Mammary epithelial cell (primary cell): ENCODE data around the gene DNER.

Source experiments
- EZH2 ChIP-seq: IDR thresholded peaks from 2 replicates; pipeline ENCODE4 v1.6.1; 2012; ENCODE audit warnings: low read length, inconsistent platforms, borderline replicate concordance
- TF ChIP-seq, protein P1 (sequence below), 2 donors: IDR thresholded peaks in 1 of 2; conservative IDR thresholded peaks in 1 of 2; 2 replicates each; pipeline ENCODE4 v1.5.1; 2011 to 2012; ENCODE audit warnings: inconsistent platforms in 2 of 2, low read length in 2 of 2, mild to moderate bottlenecking in 2 of 2, control low read depth in 1 of 2, low read depth in 1 of 2; ENCODE audit not compliant: insufficient read depth in 1 of 2; ENCODE audit errors: extremely low read depth in 1 of 2

DNA sequence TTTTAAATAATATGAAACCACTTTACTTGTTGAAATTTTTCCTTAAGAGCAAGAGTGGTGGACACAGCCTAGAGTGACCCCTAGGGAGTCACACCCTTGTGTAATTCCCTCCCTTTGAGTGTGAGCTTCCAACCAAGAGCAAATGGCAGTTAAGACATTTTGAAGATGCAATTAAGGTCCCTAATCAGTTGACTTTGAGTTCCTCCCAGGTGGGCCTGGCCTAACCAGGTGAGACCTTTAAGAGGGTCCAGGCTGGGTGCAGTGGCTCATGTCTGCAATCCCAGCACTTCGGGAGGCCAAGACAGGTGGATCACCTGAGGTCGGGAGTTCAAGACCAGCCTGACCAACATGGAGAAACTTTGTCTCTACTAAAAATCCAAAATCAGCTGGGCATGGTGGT lies 299.7 kb downstream of the DNER start:
- TF ChIP-seq, protein P1, sequence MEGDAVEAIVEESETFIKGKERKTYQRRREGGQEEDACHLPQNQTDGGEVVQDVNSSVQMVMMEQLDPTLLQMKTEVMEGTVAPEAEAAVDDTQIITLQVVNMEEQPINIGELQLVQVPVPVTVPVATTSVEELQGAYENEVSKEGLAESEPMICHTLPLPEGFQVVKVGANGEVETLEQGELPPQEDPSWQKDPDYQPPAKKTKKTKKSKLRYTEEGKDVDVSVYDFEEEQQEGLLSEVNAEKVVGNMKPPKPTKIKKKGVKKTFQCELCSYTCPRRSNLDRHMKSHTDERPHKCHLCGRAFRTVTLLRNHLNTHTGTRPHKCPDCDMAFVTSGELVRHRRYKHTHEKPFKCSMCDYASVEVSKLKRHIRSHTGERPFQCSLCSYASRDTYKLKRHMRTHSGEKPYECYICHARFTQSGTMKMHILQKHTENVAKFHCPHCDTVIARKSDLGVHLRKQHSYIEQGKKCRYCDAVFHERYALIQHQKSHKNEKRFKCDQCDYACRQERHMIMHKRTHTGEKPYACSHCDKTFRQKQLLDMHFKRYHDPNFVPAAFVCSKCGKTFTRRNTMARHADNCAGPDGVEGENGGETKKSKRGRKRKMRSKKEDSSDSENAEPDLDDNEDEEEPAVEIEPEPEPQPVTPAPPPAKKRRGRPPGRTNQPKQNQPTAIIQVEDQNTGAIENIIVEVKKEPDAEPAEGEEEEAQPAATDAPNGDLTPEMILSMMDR (conservative IDR thresholded peaks at IDR 0.05 in 1 of 2, IDR thresholded peaks at IDR 0.05 in 1 of 2; ENCODE audit: extremely low read depth in 1 of 2, insufficient read depth in 1 of 2, low read depth in 1 of 2, low read length in 2 of 2) = no peak
- no peak for TF ChIP-seq EZH2
